GM23338 (cell line): ENCODE data around the gene PIH1D2. TPM values are rescaled to one million over a fixed set of nuclear protein-coding genes. Genes with fewer than 3 reads are reported as not detected.
"Not testable (repeated sequence)": the region's sequence is repeated elsewhere in the genome, so short reads cannot be mapped to it uniquely, and the experiment has no call there.

Experiments used
- ATAC-seq: fragments of 200-7000 bp; cut with Tn5 transposase; 3 replicates; pipeline ENCODE4 v1.9.1; 2020
- DNase-seq: peaks from one replicate; pipeline ENCODE4 v3.0.0-alpha.2; 2015; ENCODE audit warnings: low spot score
- H2AFZ ChIP-seq: fragments of 200-600 bp; sonication (generic); 2 replicates; pipeline ENCODE4 v1.8.0; 2016; ENCODE audit warnings: antibody characterized with exemption, mild to moderate bottlenecking, moderate library complexity
- H3F3A ChIP-seq: fragments of 200-600 bp; sonication (generic); replicated peaks from 2 replicates; pipeline ENCODE4 v1.8.0; 2017; ENCODE audit warnings: antibody characterized with exemption, mixed run types, low read depth
- H3K27ac ChIP-seq: fragments of 200-600 bp; sonication (generic); 2 replicates; pipeline ENCODE4 v1.6.1; 2016; ENCODE audit warnings: low read depth
- H3K27me3 ChIP-seq: fragments of 200-600 bp; sonication (generic); 2 replicates; pipeline ENCODE4 v1.8.0; 2016; ENCODE audit warnings: mild to moderate bottlenecking, mixed run types, moderate library complexity; ENCODE audit not compliant: insufficient read depth
- H3K36me3 ChIP-seq: fragments of 200-600 bp; sonication (generic); 2 replicates; pipeline ENCODE4 v1.8.0; 2016; ENCODE audit warnings: mild to moderate bottlenecking; ENCODE audit not compliant: insufficient read depth
- H3K4me1 ChIP-seq: fragments of 200-600 bp; sonication (generic); 2 replicates; pipeline ENCODE4 v1.8.0; 2016; ENCODE audit warnings: mild to moderate bottlenecking, moderate library complexity; ENCODE audit not compliant: insufficient read depth
- H3K4me2 ChIP-seq: fragments of 200-600 bp; sonication (generic); 2 replicates; pipeline ENCODE4 v1.7.1; 2017; ENCODE audit warnings: mixed run types
- H3K4me3 ChIP-seq: fragments of 200-600 bp; sonication (generic); 2 replicates; pipeline ENCODE4 v1.6.1; 2016; ENCODE audit warnings: mixed run types
- H3K79me2 ChIP-seq: fragments of 200-600 bp; sonication (generic); replicated peaks from 2 replicates; pipeline ENCODE4 v1.8.0; 2017; ENCODE audit warnings: mild to moderate bottlenecking; ENCODE audit not compliant: insufficient read depth
- H3K9me2 ChIP-seq: fragments of 200-600 bp; sonication (generic); 2 replicates; pipeline ENCODE4 v1.8.0; 2017; ENCODE audit not compliant: insufficient read depth
- H4K20me1 ChIP-seq: fragments of 200-600 bp; sonication (generic); replicated peaks from 2 replicates; pipeline ENCODE4 v1.8.0; 2017; ENCODE audit warnings: mild to moderate bottlenecking; ENCODE audit not compliant: insufficient read depth
- H3K27ac Mint-ChIP-seq: 2 replicates; pipeline ENCODE4 v1.8.0; 2020; ENCODE audit warnings: inconsistent platforms, mild to moderate bottlenecking, moderate library complexity, mixed read lengths
- H3K27me3 Mint-ChIP-seq: 3 replicates; pipeline ENCODE4 v1.8.0; 2022; ENCODE audit warnings: low read depth, mild to moderate bottlenecking, moderate library complexity, mixed read lengths, inconsistent platforms; ENCODE audit not compliant: insufficient read depth, poor library complexity
- H3K36me3 Mint-ChIP-seq: 3 replicates; pipeline ENCODE4 v1.8.0; 2021; ENCODE audit warnings: low read depth, mild to moderate bottlenecking, inconsistent platforms, moderate library complexity, mixed read lengths
- H3K4me1 Mint-ChIP-seq: 3 replicates; pipeline ENCODE4 v1.8.0; 2020; ENCODE audit warnings: mild to moderate bottlenecking, inconsistent platforms, mixed read lengths
- H3K4me3 Mint-ChIP-seq: 3 replicates; pipeline ENCODE4 v1.8.0; 2021; ENCODE audit warnings: moderate library complexity, mild to moderate bottlenecking, inconsistent platforms, mixed read lengths
- H3K9me3 Mint-ChIP-seq: 3 replicates; pipeline ENCODE4 v1.8.0; 2020; ENCODE audit warnings: moderate library complexity, mild to moderate bottlenecking, inconsistent platforms, mixed read lengths
- ETS1 ChIP-seq: IDR thresholded peaks from 2 replicates; pipeline ENCODE4 v1.6.1; 2016; ENCODE audit warnings: antibody characterized with exemption
- EZH2 ChIP-seq: fragments of 200-600 bp; sonication (generic); IDR thresholded peaks from one replicate; pipeline ENCODE4 v1.8.0; 2017; ENCODE audit warnings: antibody characterized with exemption, mild to moderate bottlenecking, low read depth; ENCODE audit not compliant: unreplicated experiment
- EZH2phosphoT487 ChIP-seq: fragments of 200-600 bp; sonication (generic); IDR thresholded peaks from one replicate; pipeline ENCODE4 v1.8.1; 2018; ENCODE audit warnings: antibody characterized with exemption; ENCODE audit not compliant: unreplicated experiment
- NANOG ChIP-seq: IDR thresholded peaks from 2 replicates; pipeline ENCODE4 v1.6.1; 2016; ENCODE audit warnings: antibody characterized with exemption, borderline replicate concordance
- ZNF114 ChIP-seq: fragments of 250-450 bp; sonication (Bioruptor Pico); IDR thresholded peaks from 2 replicates; pipeline ENCODE4 v1.5.0; 2020; ENCODE audit warnings: mild to moderate bottlenecking, moderate library complexity
- ZNF462 ChIP-seq: fragments of 250-450 bp; sonication (Bioruptor Pico); IDR thresholded peaks from 2 replicates; pipeline ENCODE4 v1.5.0; 2020; ENCODE audit warnings: mild to moderate bottlenecking, moderate library complexity
- polyA plus RNA-seq: library from polyadenylated mRNA; unstranded; fragments of >200 nt; fragmentation: Nextera tagmentation; extraction: Ambion mirVana; gene quantifications from 2 replicates; pipeline ENCODE4 v1.2.1, GENCODE V29; 2016
- total RNA-seq: library from RNA; depleted of rRNA; stranded (reverse); fragments of >200 nt; shearing (Covaris generic); gene quantifications from 2 replicates; pipeline ENCODE4 v1.2.3, GENCODE V29; 2014

The PIH1D2 gene
- total and polyA plus RNA-seq, 2 experiments from 2014 or later = 0.80 to 0.89 TPM

- not testable (repeated sequence) for H3K27me3 Mint-ChIP-seq, DNase-seq, H2AFZ ChIP-seq, H3K9me2 ChIP-seq, H3K4me1 Mint-ChIP-seq, H3K27ac ChIP-seq, H3K9me3 Mint-ChIP-seq, ATAC-seq, H3K4me1 ChIP-seq, H3K27ac Mint-ChIP-seq, H3F3A ChIP-seq, H3K4me3 Mint-ChIP-seq, H3K4me3 ChIP-seq, H3K27me3 ChIP-seq, H3K4me2 ChIP-seq
- H3K36me3 Mint-ChIP-seq = peaks cover 85% of the 10 kb centered on the region
- Histone ChIP-seq H3K36me3 (peaks cover 58% of the 10 kb centered on the region), H4K20me1 (peaks cover 22% of the 10 kb centered on the region; the same call in 1 of the 2 replicates), H3K79me2 (peaks cover 40% of the 10 kb centered on the region)
Observed at GRCh38 chr11:112046647-112047046, 27.2 kb downstream of the PIH1D2 start.

- no peaks in the 10 kb centered on the region for H3K4me1 Mint-ChIP-seq
- Histone ChIP-seq H2AFZ (no peak overlapping the region), H3K79me2 (peaks cover 44% of the 10 kb centered on the region), H3K9me2 (no peaks in the 10 kb centered on the region), H4K20me1 (peaks cover 22% of the 10 kb centered on the region), H3F3A (no peaks in the 10 kb centered on the region), H3K4me1 (no peaks in the 10 kb centered on the region), H3K27me3 (no peaks in the 10 kb centered on the region), H3K4me3 (no peak overlapping the region), H3K27ac (no peak overlapping the region), H3K4me2 (no peak overlapping the region), H3K36me3 (peaks cover 58% of the 10 kb centered on the region)
- DNase-seq (no peak), ATAC-seq (no peak)
- no peak overlapping the region for H3K4me3 Mint-ChIP-seq
- H3K27me3 Mint-ChIP-seq = no peaks in the 10 kb centered on the region
- H3K9me3 Mint-ChIP-seq = no peaks in the 10 kb centered on the region
- no peak overlapping the region for H3K27ac Mint-ChIP-seq
- TF ChIP-seq NANOG (no peak), ZNF462 (CRISPR knock-in tag) (no peak), EZH2phosphoT487 (no peak), ETS1 (no peak), EZH2 (no peak), ZNF114 (CRISPR knock-in tag) (no peak)
- peaks cover 76% of the 10 kb centered on the region for H3K36me3 Mint-ChIP-seq
Observed at GRCh38 chr11:112044961-112045360, 28.9 kb downstream of the PIH1D2 start.
